ENCODE measurements around the gene RRAS2.

The RRAS2 gene

GRCh38 chr11:14335712-14336111 lies 23.3 kb downstream of the RRAS2 start:
- no peak for DNase-seq

GRCh38 chr11:14334893-14335292 lies 24.1 kb downstream of the RRAS2 start:
- DNase-seq = no peak

- no peak for DNase-seq
Measured at GRCh38 chr11:14334192-14334591, 24.8 kb downstream of the RRAS2 start.

GRCh38 chr11:14331476-14332136 lies 27.4 kb downstream of the RRAS2 start:
- DNase-seq = no peak

GRCh38 chr11:14330881-14331280 lies 28.1 kb downstream of the RRAS2 start:
- DNase-seq = no peak

- DNase-seq = no peak
Measured at GRCh38 chr11:14329702-14330101, 29.3 kb downstream of the RRAS2 start.

- DNase-seq = no peak
Measured at GRCh38 chr11:14327116-14327515, 31.9 kb downstream of the RRAS2 start.

GRCh38 chr11:14323118-14323676 lies 35.8 kb downstream of the RRAS2 start:
- DNase-seq = no peak

- no peak for DNase-seq
Measured at GRCh38 chr11:14322510-14322909, 36.5 kb downstream of the RRAS2 start.

GRCh38 chr11:14320020-14320419 lies 39.0 kb downstream of the RRAS2 start:
- no peak for DNase-seq

- no peak for DNase-seq
Measured at GRCh38 chr11:14318581-14318981, 40.4 kb downstream of the RRAS2 start.

GRCh38 chr11:14317659-14318325 lies 41.2 kb downstream of the RRAS2 start:
- no peak for DNase-seq

- DNase-seq = no peak
Measured at GRCh38 chr11:14315130-14315529, 43.9 kb downstream of the RRAS2 start.

- no peak for DNase-seq
Measured at GRCh38 chr11:14314127-14314526, 44.9 kb downstream of the RRAS2 start.

GRCh38 chr11:14312736-14313438 lies 46.1 kb downstream of the RRAS2 start:
- DNase-seq = no peak

- DNase-seq = no peak
Measured at GRCh38 chr11:14310679-14311078, 48.3 kb downstream of the RRAS2 start.

GRCh38 chr11:14309425-14310192 lies 49.4 kb downstream of the RRAS2 start:
- no peak for DNase-seq

GRCh38 chr11:14308897-14309387 lies 50.0 kb downstream of the RRAS2 start:
- no peak for DNase-seq

- DNase-seq = no peak
Measured at GRCh38 chr11:14308114-14308896, 50.7 kb downstream of the RRAS2 start.

GRCh38 chr11:14306481-14306880 lies 52.5 kb downstream of the RRAS2 start:
- DNase-seq = no peak

GRCh38 chr11:14305649-14306048 lies 53.3 kb downstream of the RRAS2 start:
- no peak for DNase-seq

GRCh38 chr11:14304601-14305000 lies 54.4 kb downstream of the RRAS2 start:
- DNase-seq = no peak

Data from NCI-H2107 (cell line).